Astrocyte (in vitro differentiated cells and primary cell): ENCODE results near the gene LIPC.

Experiments
- EZH2 ChIP-seq: IDR thresholded peaks from 2 replicates; pipeline ENCODE4 v1.6.1; 2012; ENCODE audit warnings: mild to moderate bottlenecking, low read length, inconsistent platforms; ENCODE audit not compliant: insufficient read depth
- TF ChIP-seq, protein P1 (sequence below): IDR thresholded peaks from 2 replicates; pipeline ENCODE4 v1.5.1; 2011; ENCODE audit warnings: low read depth, mild to moderate bottlenecking, inconsistent platforms, low read length, moderate library complexity; ENCODE audit not compliant: insufficient read depth

DNA sequence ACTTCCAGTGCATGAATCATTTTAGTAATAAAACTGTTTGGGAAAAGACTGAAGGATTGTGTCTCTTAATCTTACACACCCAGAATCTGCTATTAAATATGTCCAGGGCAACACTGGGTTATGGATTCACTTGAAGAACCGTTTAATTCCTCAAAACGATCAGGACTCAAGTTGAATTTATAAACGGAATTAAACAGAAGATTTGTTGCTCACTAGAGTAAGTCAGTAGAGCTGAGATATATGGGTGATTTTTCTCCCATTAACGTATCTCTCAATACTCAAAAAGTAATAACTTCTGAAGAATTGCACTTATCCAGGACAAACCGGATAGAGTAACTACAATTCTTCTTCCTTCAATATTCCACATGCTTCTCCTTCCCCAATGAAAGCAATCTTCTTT lies 41.1 kb upstream of the LIPC start:
- TF ChIP-seq, protein P1, sequence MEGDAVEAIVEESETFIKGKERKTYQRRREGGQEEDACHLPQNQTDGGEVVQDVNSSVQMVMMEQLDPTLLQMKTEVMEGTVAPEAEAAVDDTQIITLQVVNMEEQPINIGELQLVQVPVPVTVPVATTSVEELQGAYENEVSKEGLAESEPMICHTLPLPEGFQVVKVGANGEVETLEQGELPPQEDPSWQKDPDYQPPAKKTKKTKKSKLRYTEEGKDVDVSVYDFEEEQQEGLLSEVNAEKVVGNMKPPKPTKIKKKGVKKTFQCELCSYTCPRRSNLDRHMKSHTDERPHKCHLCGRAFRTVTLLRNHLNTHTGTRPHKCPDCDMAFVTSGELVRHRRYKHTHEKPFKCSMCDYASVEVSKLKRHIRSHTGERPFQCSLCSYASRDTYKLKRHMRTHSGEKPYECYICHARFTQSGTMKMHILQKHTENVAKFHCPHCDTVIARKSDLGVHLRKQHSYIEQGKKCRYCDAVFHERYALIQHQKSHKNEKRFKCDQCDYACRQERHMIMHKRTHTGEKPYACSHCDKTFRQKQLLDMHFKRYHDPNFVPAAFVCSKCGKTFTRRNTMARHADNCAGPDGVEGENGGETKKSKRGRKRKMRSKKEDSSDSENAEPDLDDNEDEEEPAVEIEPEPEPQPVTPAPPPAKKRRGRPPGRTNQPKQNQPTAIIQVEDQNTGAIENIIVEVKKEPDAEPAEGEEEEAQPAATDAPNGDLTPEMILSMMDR = no peak
- TF ChIP-seq EZH2 = no peak
